Measurements from ENCODE around the gene CLSTN3. TPM values are rescaled to one million over a fixed set of nuclear protein-coding genes. Genes with fewer than 3 reads are reported as not detected.

The CLSTN3 gene
- total RNA-seq, 1 experiment from 2014 or later = 14.8 TPM

DNA sequence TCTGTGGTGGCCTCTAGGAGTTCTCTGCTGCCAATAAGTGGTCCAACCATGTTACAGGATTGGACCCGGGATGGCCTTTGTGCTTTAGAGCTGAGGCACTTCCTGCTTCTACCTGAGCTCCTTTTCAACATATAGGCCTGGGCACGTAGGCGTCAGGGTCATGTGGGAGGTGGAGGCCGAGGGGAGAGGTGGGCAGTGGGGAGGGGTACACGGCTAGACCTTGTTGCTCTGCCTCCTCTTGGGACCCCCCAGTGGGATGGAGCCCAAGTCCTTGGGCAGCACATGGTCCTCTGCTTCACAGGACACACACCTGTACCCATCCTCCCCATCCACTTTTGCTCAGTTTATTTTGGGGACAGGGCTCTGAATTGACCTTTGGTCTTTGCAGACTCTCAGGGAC lies 8.8 kb upstream of the CLSTN3 start:
- in situ Hi-C loops (cut with HindIII; ENCODE audit: low sequenced_read_pairs) = no loop called here
- no peak for DNase-seq (ENCODE audit: low spot score)

GRCh38 chr12:7122811-7123769 lies 7.1 kb upstream of the CLSTN3 start:
- no peak for DNase-seq (ENCODE audit: low spot score)
- in situ Hi-C loops (cut with HindIII; ENCODE audit: low sequenced_read_pairs) = no loop called here

- no peak for DNase-seq (ENCODE audit: low spot score)
Measured at GRCh38 chr12:7123806-7124522, 6.2 kb upstream of the CLSTN3 start.

DNA sequence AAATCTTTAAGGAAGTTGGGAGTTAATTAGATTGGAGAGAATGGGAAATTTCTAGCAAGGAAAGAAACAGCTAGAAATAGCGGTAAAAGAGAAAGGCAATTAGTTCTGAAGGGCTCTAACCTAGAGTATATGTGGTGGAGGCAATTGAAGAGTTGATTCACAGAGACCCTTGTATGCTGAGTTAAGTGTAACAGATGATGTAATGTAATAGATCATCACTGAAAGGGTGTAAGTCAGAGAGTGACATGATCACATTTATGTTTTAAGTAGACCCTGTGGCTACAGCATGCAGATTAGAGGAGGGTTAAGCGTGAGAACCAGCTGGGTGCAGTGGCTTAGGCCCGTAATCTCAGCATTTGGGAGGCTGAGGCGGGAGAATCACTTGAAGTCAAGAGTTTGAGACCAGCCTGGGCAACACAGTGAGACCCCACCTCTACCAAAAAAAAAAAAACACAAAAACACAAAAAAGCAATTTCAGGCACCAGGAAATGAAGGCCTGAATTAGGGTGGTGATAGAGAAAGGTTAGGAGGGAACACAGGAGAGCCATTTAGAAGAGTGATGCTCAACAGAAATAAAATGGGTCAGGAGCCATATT lies 4.4 kb upstream of the CLSTN3 start:
- DNase-seq (ENCODE audit: low spot score) = no peak
- in situ Hi-C loops (cut with HindIII; ENCODE audit: low sequenced_read_pairs) = no loop called here

More at GRCh38 chr12:7123806-7124522, 6.2 kb upstream of the CLSTN3 start:
- in situ Hi-C loops (cut with HindIII; ENCODE audit: low sequenced_read_pairs) = no loop called here

GRCh38 chr12:7127916-7128626 lies 2.1 kb upstream of the CLSTN3 start:
- in situ Hi-C loops (cut with HindIII; ENCODE audit: low sequenced_read_pairs) = no loop called here
- DNase-seq (ENCODE audit: low spot score) = no peak

DNA sequence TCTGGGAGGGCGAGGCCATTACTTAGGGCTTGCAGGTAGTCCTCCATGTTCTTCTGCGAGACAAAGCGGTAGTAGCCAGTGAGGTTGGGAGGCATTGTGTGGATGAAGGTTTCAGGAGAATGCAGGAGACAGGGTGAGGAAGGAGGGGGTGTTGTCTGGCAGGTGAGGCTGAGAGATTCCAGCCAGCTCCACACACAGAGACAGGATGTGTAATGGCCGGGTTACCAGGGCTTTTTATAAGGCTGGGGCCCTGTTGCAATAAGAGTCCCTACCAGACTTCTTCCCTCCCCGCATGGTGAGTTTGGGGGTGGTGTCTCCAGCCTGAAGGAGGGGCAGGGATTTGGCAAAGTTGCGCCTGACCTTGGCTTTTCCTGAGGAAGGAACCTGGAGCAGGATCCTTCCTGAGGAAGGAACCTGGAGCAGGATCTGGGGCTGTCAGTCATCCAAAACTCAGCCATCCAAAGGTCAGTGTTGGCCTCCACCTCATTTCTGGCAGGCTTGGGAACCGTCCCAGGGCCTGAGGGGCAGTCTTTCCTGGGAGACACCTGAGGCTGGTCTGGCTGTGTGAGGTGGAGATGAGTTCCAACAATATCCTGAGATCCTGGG lies 1.4 kb upstream of the CLSTN3 start, which contains the start of gene RBP5:
Gene RBP5 (minus strand): TSS at position 209 of the 606 bp plus-strand sequence. CDS start 114 bp downstream, at position 95.
- no peak for DNase-seq (ENCODE audit: low spot score)

GRCh38 chr12:7129287-7129871 lies 792 bp upstream of the CLSTN3 start:
- peak; percentile 37 for DNase-seq (ENCODE audit: low spot score)
- in situ Hi-C loops (cut with HindIII; ENCODE audit: low sequenced_read_pairs) = no loop called here

More for the DNA sequence above, 1.4 kb upstream of the CLSTN3 start, which contains the start of gene RBP5:
- in situ Hi-C loops (cut with HindIII; ENCODE audit: low sequenced_read_pairs) = no loop called here

- in situ Hi-C loops (cut with HindIII; ENCODE audit: low sequenced_read_pairs) = no loop called here
- peak; percentile 88 for DNase-seq (ENCODE audit: low spot score)
Measured at GRCh38 chr12:7130701-7131501, 730 bp downstream of the CLSTN3 start.

GRCh38 chr12:7131502-7131866 lies 1.3 kb downstream of the CLSTN3 start:
- in situ Hi-C loops (cut with HindIII; ENCODE audit: low sequenced_read_pairs) = no loop called here
- DNase-seq (ENCODE audit: low spot score) = peak; percentile 58

DNA sequence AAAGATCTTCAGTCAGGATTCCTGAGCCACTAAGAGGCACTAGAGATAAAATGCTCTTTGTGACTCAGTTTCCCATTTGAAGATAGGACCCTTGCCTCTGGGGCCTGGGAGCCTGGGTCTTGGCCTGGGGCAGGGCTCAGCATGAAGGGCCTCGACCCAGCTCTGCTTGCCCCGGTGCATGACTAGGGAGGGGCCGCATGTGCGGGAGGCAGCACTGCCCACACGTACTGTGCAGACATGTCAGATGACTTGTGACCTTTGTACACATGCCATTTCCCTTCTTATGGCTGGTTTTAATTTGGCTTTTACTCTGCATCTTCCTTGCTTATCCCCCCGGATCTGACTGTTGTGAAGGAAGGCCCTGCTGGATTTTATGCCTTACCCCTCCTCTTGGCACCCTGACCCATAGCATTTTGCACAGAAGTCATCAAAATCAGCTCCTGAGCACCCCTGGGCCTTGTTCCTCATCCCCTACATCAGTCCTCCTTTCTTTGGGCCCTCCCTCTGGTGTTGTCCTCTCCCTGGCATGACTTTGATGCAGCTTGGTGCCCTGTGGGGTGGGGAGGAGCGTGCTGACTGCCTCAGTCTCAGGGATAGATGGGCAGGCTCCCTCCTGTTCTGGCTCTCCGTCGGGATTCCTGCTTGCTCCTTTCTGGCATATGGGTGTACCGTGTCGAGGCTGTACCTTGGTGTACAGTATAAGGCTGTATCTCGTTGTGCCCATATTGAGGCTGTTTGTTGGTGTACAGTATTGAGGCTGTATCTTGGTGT lies 4.4 kb downstream of the CLSTN3 start:
- DNase-seq (ENCODE audit: low spot score) = peak; percentile 62
- in situ Hi-C loops (cut with HindIII; ENCODE audit: low sequenced_read_pairs) = no loop called here

GRCh38 chr12:7136071-7136470 lies 5.9 kb downstream of the CLSTN3 start:
- DNase-seq (ENCODE audit: low spot score) = peak; percentile 72
- in situ Hi-C loops (cut with HindIII; ENCODE audit: low sequenced_read_pairs) = no loop called here

DNA sequence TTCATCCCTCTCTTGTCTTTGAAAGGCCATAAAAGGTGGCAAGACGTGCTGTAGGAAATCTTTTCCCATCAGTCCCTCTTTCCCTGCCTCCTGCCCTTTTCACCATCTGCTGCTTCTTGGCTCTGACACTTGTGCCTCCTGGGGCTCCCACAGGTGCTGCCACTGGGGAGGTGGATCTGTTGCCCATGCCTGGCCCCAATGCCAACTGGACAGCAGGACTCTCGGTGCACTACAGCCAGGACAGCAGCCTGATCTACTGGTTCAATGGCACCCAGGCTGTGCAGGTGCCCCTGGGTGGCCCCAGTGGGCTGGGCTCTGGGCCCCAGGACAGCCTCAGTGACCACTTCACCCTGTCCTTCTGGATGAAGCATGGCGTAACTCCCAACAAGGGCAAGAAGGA lies 6.5 kb downstream of the CLSTN3 start:
- peak; percentile 90 for DNase-seq (ENCODE audit: low spot score)
- in situ Hi-C loops (cut with HindIII; ENCODE audit: low sequenced_read_pairs) = no loop called here

GRCh38 chr12:7137908-7138307 lies 7.7 kb downstream of the CLSTN3 start:
- no peak for DNase-seq (ENCODE audit: low spot score)
- in situ Hi-C loops (cut with HindIII; ENCODE audit: low sequenced_read_pairs) = no loop called here

GRCh38 chr12:7139200-7139599 lies 9.0 kb downstream of the CLSTN3 start:
- DNase-seq (ENCODE audit: low spot score) = no peak
- in situ Hi-C loops (cut with HindIII; ENCODE audit: low sequenced_read_pairs) = no loop called here

DNA sequence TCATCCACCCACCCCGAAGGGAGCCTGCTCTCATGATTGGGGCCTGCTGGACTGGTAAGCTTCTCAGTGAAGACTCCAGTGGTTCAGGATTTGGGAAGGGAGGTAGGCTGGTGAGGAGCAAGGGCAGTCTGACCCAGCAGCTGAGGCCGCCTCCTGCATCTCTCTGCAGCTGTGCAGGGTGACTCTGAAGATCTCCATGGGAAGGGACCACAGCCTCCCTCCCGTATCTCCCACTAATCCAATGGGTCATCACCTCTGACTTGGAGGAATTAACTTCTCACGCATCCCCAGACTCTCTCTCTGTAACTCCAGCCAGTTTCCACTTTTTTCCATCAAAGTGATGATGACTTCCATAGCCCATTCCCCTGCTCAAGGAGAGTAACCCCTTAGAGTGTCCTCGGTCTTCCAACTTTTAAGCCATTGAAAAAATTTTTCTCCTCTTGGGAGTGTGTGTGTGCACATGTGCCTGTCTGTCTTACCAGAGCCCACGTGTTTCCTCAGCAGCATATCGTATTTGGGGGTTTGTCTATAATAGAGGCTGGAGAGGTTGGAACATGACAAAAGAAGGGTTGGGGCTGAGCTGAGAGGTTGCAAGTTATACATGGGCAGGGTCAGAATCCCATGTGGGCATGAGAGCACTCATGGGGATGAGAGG lies 11.3 kb downstream of the CLSTN3 start:
- in situ Hi-C loops (cut with HindIII; ENCODE audit: low sequenced_read_pairs) = no loop called here
- no peak for DNase-seq (ENCODE audit: low spot score)

DNA sequence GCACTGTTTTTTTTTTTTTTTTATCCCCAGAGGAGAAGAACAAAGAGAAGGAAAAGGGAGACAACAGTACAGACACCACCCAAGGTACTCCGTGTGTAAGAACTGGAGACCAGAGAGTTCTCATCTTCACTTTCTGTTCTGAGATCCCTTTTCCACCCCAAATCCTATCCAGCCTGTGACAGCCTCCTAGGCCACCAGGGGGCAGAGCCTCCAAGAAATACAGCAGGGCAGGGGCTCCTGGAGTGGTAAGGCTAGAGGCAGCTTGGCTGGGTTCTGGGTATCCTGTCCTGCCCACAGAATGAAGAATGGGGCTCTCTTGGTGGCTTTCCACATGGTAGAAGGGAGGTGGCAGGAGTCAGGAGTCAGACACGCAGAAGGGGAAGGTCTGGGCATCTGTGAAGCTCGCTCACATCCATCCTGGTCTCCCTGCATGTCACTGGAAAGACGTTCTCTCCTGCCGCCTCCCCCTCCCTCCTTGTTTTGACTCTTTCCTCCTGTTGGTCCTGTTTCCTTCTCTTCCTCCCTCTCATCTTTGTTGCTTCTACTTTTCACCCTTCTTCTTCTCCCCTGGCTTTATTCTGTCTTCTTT lies 12.0 kb downstream of the CLSTN3 start:
- DNase-seq (ENCODE audit: low spot score) = no peak
- in situ Hi-C loops (cut with HindIII; ENCODE audit: low sequenced_read_pairs) = no loop called here

All from G401 (cell line).